NCI-H1092 (cell line): Measurements from ENCODE around the gene TMCC3.
"Not testable (repeated sequence)": the region's sequence is repeated elsewhere in the genome, so short reads cannot be mapped to it uniquely, and the experiment has no call there.

Source experiments
- DNase-seq: peaks from one replicate; lab custom pipeline; 2025; lab: John Stamatoyannopoulos, UW

TMCC3 gene

GRCh38 chr12:94650143-94651056, at the start of gene TMCC3:
TSS of gene TMCC3 (minus strand) at chr12:94650557. CDS start at chr12:94650430, 127 bp downstream.
- no peak for DNase-seq

- DNase-seq: no peak
Measured at GRCh38 chr12:94699801-94700200, 49.4 kb upstream of the TMCC3 start.

- DNase-seq: no peak
Measured at GRCh38 chr12:94698578-94698977, 48.2 kb upstream of the TMCC3 start.

GRCh38 chr12:94697631-94698030, 47.3 kb upstream of the TMCC3 start:
- DNase-seq: no peak

- no peak for DNase-seq
Measured at GRCh38 chr12:94694732-94695131, 44.4 kb upstream of the TMCC3 start.

- not testable (repeated sequence) for DNase-seq
Measured at GRCh38 chr12:94692826-94693225, 42.5 kb upstream of the TMCC3 start.

- DNase-seq: no peak
Measured at GRCh38 chr12:94690198-94690771, 39.9 kb upstream of the TMCC3 start.

- no peak for DNase-seq
Measured at GRCh38 chr12:94689646-94690036, 39.3 kb upstream of the TMCC3 start.

- DNase-seq: no peak
Measured at GRCh38 chr12:94689002-94689645, 38.8 kb upstream of the TMCC3 start.

GRCh38 chr12:94687891-94688290, 37.5 kb upstream of the TMCC3 start:
- no peak for DNase-seq

GRCh38 chr12:94686834-94687628, 36.7 kb upstream of the TMCC3 start:
- DNase-seq: no peak

GRCh38 chr12:94684416-94685142, 34.2 kb upstream of the TMCC3 start:
- no peak for DNase-seq

- DNase-seq: no peak
Measured at GRCh38 chr12:94679554-94680195, 29.3 kb upstream of the TMCC3 start.

GRCh38 chr12:94678849-94679248, 28.5 kb upstream of the TMCC3 start:
- DNase-seq: no peak

GRCh38 chr12:94678379-94678778, 28.0 kb upstream of the TMCC3 start:
- DNase-seq: no peak

- no peak for DNase-seq
Measured at GRCh38 chr12:94677778-94678177, 27.4 kb upstream of the TMCC3 start.

- DNase-seq: no peak
Measured at GRCh38 chr12:94676922-94677321, 26.6 kb upstream of the TMCC3 start.

- no peak for DNase-seq
Measured at GRCh38 chr12:94676031-94676641, 25.8 kb upstream of the TMCC3 start.

- no peak for DNase-seq
Measured at GRCh38 chr12:94674835-94675234, 24.5 kb upstream of the TMCC3 start.

GRCh38 chr12:94674051-94674451, 23.7 kb upstream of the TMCC3 start:
- DNase-seq: no peak

- DNase-seq: no peak
Measured at GRCh38 chr12:94673496-94673895, 23.1 kb upstream of the TMCC3 start.
